Activated CD8-positive, alpha-beta memory T cell treated with anti-CD3 and anti-CD28 coated beads, Interleukin-2, amount 50 U/mL, for 1 hour (primary cell): ENCODE results near the gene TXNL4B.

Experiments
- DNase-seq: peaks from one replicate; pipeline ENCODE4 v3.0.0-alpha.2; 2020; ENCODE audit errors: extremely low read depth

Gene TXNL4B

DNA sequence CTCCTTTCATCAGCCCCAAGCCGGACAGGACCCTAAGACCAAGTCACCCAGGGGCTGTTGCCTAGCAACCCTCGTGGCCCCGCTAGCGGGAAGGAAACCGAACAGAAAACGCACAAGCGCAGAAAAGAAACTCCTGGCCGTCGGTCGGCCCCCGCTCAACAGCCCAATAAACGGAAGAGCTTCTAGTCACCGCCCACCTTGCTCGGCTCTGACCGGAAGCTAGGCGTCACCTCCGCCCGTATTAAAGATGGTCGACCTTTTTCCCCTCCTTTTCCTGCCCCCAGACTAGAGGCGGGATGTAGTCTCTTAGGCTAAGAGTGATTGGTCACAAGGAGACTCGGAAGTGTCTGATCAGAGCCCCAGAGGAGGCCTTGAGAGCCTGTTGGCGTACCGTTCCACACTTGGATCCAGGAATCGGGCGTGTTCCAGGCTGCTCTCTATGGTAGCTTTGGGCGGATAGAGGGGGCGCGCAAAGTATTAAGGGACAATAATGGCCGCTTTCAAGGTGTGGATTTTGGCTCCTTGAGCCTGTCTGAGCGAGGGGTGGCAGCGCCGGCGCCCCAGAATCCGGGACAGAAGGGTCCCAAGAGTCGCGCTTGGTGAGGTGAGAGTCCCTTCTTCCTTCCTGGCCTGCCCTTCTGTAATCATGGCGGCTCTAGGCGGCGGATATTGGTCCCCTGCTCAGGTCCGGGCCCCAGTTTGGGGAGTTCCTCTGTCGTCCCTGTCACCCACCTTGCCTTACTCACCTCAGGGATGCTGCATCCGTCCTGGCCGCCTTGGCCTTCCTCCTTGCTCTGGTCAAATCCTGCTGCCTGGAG is at the start of gene TXNL4B, which contains the start of gene DHX38:
Gene TXNL4B (minus strand): TSS at position 173 of the 818 bp plus-strand sequence. CDS start 2,871 bp downstream, outside the sequence.
Gene DHX38 (plus strand): TSS at position 400 of the 818 bp plus-strand sequence. CDS start 2,311 bp downstream, outside the sequence.
- peak; percentile 79 for DNase-seq

DNA sequence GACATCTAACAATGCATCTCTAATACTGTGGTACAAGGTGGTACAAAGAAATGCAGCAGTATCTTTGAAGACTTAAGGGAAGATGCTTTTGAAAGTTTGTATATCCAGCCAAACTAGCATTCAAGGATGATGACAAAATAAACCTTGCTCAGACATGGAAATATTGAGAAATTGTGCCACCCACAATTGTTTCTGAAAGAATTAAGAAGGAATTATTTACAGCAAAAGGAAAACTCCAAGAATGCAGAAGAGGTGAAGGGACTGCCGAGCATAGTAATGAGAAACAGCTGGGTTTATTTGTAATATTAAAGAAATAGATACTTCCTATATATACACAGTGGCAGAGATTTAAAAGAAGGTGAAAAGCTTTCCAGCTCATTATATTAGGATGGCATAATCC is 49.1 kb upstream of the TXNL4B start:
- no peak for DNase-seq

DNA sequence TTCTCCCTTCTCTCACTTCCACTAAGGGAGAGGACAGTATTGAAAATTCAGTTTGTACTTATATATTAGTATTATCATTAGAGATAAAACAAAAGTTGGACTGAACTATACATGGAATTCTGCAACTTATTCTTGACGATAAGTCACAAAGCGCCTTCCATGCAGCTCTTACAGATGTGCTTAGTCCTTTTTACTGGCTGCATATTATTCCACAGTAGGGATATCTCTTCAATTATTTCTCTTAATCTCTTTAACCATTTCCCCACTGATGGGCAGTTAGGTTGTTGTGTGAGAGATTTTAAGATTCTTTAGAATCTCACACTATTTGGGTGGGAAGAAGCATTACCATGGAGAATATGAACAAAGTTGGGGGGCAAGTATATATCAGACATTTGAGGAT is 46.5 kb upstream of the TXNL4B start:
- no peak for DNase-seq

DNA sequence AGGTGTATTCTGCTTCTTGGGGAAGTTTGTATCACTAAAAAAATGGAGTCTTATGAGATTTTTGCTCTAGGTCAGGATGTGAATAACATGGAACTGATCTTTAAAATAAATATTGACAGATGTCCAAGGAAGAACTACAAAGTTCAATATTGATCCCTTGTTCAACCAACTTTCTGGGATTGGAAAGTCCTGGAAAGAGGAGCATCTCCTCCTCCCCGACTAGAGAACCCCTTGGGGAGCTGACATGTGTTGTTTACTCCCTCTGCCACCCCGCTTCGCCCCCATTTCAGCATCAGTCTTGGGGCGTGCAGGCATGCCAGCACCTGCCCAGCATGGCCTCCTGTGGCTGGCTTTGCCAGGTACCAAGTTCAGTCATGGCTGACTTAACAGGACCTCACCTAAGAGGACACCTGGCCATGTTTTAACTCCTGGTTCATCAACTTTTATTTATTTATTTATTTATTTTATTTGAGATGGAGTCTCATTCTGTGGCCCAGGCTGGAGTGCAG is 44.7 kb upstream of the TXNL4B start:
- DNase-seq = no peak

- no peak for DNase-seq
Measured at GRCh38 chr16:72137380-72138063, 44.1 kb upstream of the TXNL4B start.

GRCh38 chr16:72134507-72134906 is 41.1 kb upstream of the TXNL4B start:
- no peak for DNase-seq

DNA sequence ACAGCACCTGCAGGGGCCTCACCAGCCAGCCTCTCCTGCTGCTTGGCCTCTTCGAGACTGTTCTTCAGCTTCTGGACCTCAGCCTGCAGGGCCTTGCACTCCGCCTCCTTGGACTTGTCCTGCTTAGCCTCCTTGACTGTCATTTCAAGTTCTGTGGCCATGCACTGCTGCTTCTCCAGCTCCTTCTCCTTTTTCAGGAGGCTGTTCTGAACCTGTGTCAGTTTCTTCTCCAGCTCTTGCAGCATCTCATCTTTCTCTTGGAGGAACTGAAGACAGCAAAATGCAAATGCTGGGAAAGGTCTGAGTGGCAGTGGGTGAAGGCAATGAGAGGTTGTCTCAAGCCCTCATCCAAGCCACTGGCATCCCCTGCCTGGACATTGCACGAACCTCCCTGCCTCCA is 39.3 kb upstream of the TXNL4B start:
- no peak for DNase-seq

- no peak for DNase-seq
Measured at GRCh38 chr16:72131036-72131435, 37.6 kb upstream of the TXNL4B start.

- no peak for DNase-seq
Measured at GRCh38 chr16:72129976-72130656, 36.7 kb upstream of the TXNL4B start.

DNA sequence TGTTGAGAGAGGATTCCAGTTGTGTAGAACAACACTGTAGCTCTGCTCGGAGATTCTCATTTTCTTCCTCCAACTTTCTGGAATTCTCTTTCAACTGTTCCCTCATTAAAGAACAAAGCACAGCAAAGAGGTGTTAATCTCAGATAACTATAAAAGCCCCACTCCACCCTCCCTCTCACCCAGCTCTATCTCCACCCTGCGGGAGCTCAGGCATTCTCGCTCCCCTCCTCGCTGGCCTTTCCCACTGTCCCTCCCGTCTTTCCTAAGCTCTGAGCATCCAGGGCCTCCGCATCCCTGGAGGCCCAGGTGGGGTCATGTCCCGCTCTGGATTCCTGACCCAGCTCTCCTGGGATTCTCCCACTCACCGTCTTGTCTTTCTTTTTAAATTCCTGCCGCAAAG is 35.3 kb upstream of the TXNL4B start:
- DNase-seq = no peak

GRCh38 chr16:72126429-72126765 is 33.0 kb upstream of the TXNL4B start:
- DNase-seq = no peak

GRCh38 chr16:72125635-72126428 is 32.4 kb upstream of the TXNL4B start:
- no peak for DNase-seq

DNA sequence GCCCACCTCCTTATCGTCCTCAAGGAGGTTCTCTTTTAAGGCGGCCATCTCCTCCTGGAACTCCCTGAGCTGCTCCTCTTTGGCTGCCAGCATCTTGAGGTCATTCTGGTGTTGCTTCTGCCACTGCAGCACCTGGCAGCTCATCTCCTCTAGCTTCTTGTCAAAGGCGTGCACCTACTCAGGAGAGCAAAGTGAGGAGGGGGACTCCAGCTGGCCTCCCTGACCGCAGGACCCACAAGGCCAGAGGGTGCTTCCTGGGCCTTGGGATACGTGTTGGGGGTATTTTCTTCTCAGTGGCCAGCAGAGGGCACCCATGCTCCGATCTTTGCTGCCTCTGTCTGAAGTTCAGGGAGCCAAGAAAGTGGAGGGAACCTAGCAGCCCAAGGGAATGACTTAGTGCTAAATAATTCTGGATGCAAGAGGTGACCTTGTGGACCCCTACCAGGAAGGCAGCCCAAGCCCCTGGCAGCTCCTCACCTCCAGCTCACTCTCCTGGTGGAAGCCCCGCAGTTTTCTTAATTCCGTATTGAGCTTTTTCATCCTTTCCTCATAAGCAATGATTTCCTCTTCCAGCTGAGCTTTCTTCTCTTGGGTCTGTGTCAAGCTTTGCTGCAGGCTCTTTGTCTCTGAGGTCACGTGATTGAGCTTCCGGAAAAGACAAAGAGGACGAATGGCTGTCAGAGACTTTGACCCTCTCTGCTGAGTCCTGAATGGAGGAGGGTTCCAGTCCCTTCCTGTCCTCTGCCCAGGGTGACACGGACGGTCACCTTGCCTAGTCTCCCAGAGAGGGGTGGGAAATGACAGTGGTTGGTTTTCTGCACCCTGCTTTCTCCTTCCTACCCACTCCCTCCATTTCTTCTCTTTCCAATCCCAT is 31.6 kb upstream of the TXNL4B start:
- no peak for DNase-seq

- no peak for DNase-seq
Measured at GRCh38 chr16:72124148-72124547, 30.7 kb upstream of the TXNL4B start.

GRCh38 chr16:72123426-72123825 is 30.0 kb upstream of the TXNL4B start:
- no peak for DNase-seq

- no peak for DNase-seq
Measured at GRCh38 chr16:72122916-72123315, 29.5 kb upstream of the TXNL4B start.

DNA sequence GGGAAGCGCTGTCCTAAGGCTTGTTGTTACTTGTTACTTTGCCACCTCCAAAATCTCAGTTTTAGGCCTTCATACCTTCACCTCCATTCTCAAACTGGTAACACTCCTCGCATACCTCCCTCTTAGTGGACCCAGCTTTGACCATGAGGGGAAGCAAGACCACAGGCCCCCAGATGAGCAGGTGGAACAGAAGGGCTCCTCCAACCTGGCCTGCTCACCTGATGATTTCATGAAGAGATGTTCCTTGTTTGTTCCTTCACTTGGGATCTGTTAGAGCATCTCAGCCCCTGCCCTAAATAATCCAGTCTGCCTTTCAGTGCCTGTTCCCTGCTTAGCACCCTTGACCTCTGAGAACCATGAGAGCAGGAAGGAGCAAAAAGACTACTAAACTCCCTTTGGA is 28.9 kb upstream of the TXNL4B start:
- no peak for DNase-seq

DNA sequence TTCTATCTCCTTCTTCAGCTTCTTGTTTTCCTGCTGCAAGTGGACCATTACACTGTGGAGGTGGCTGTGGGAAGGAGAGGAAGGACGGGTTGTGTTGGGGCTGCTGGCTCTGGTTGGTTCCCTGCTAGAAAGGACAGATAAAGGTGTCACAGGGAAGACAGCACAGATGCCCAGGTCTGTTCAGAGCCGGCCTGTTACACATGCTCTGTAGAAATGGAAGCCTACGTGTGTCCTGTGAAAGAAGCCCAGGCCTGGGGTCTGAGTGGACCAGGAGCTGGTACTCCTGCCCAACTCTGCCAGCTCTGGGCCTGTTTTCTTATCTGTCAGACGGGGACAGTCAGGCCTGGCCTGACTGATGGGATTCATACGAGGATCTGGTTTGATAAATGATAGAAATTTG is 26.6 kb upstream of the TXNL4B start:
- no peak for DNase-seq

- DNase-seq = no peak
Measured at GRCh38 chr16:72113616-72113945, 20.2 kb upstream of the TXNL4B start.

DNA sequence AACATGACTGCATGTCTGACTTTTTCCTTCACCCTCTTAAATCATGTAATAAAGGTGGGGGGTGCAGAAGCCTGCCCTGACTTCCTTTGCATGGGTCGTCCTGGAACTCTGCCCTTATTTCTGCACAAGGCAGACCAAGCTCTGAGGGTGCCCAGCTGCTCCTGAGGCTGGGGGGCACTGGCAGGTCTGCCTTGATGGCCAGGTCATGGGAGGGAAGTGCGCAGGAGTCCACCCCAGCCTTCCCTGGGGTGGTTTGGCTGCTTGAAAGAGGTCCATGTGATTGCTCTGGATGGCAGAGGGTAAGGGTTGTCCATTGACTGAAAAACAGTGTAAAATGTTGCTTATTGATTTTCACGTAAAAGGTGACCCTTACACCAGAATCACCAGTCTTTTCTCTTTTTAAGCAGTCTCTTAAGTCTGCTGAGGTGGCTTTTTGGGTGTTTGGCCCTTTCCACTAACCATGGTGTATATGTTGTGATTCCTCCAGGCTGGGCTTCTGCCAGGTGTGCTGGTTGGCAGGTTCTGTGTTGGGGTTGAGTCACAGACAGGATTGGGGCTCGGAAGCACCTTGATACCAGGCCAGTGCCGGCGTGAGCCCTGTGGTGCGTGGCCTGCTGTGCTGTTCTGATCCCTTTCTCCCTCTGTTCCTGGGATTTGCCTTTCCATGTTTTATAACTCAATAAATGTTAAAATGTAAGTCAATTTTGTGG is 19.6 kb upstream of the TXNL4B start:
- no peak for DNase-seq
